GM23338 (cell line): ENCODE measurements around the gene C6orf47. TPM values are rescaled to one million over a fixed set of nuclear protein-coding genes. Genes with fewer than 3 reads are reported as not detected.

ENCODE experiments used
- ATAC-seq: fragments of 200-7000 bp; cut with Tn5 transposase; 3 replicates; pipeline ENCODE4 v1.9.1; 2020
- DNase-seq: peaks from one replicate; pipeline ENCODE4 v3.0.0-alpha.2; 2015; ENCODE audit warnings: low spot score
- H2AFZ ChIP-seq: fragments of 200-600 bp; sonication (generic); 2 replicates; pipeline ENCODE4 v1.8.0; 2016; ENCODE audit warnings: antibody characterized with exemption, mild to moderate bottlenecking, moderate library complexity
- H3F3A ChIP-seq: fragments of 200-600 bp; sonication (generic); replicated peaks from 2 replicates; pipeline ENCODE4 v1.8.0; 2017; ENCODE audit warnings: antibody characterized with exemption, mixed run types, low read depth
- H3K27ac ChIP-seq: fragments of 200-600 bp; sonication (generic); 2 replicates; pipeline ENCODE4 v1.6.1; 2016; ENCODE audit warnings: low read depth
- H3K27me3 ChIP-seq: fragments of 200-600 bp; sonication (generic); 2 replicates; pipeline ENCODE4 v1.8.0; 2016; ENCODE audit warnings: mild to moderate bottlenecking, mixed run types, moderate library complexity; ENCODE audit not compliant: insufficient read depth
- H3K36me3 ChIP-seq: fragments of 200-600 bp; sonication (generic); 2 replicates; pipeline ENCODE4 v1.8.0; 2016; ENCODE audit warnings: mild to moderate bottlenecking; ENCODE audit not compliant: insufficient read depth
- H3K4me1 ChIP-seq: fragments of 200-600 bp; sonication (generic); 2 replicates; pipeline ENCODE4 v1.8.0; 2016; ENCODE audit warnings: mild to moderate bottlenecking, moderate library complexity; ENCODE audit not compliant: insufficient read depth
- H3K4me2 ChIP-seq: fragments of 200-600 bp; sonication (generic); 2 replicates; pipeline ENCODE4 v1.7.1; 2017; ENCODE audit warnings: mixed run types
- H3K4me3 ChIP-seq: fragments of 200-600 bp; sonication (generic); 2 replicates; pipeline ENCODE4 v1.6.1; 2016; ENCODE audit warnings: mixed run types
- H3K79me2 ChIP-seq: fragments of 200-600 bp; sonication (generic); replicated peaks from 2 replicates; pipeline ENCODE4 v1.8.0; 2017; ENCODE audit warnings: mild to moderate bottlenecking; ENCODE audit not compliant: insufficient read depth
- H3K9me2 ChIP-seq: fragments of 200-600 bp; sonication (generic); 2 replicates; pipeline ENCODE4 v1.8.0; 2017; ENCODE audit not compliant: insufficient read depth
- H4K20me1 ChIP-seq: fragments of 200-600 bp; sonication (generic); replicated peaks from 2 replicates; pipeline ENCODE4 v1.8.0; 2017; ENCODE audit warnings: mild to moderate bottlenecking; ENCODE audit not compliant: insufficient read depth
- H3K27ac Mint-ChIP-seq: 2 replicates; pipeline ENCODE4 v1.8.0; 2020; ENCODE audit warnings: inconsistent platforms, mild to moderate bottlenecking, moderate library complexity, mixed read lengths
- H3K27me3 Mint-ChIP-seq: 3 replicates; pipeline ENCODE4 v1.8.0; 2022; ENCODE audit warnings: low read depth, mild to moderate bottlenecking, moderate library complexity, mixed read lengths, inconsistent platforms; ENCODE audit not compliant: insufficient read depth, poor library complexity
- H3K36me3 Mint-ChIP-seq: 3 replicates; pipeline ENCODE4 v1.8.0; 2021; ENCODE audit warnings: low read depth, mild to moderate bottlenecking, inconsistent platforms, moderate library complexity, mixed read lengths
- H3K4me1 Mint-ChIP-seq: 3 replicates; pipeline ENCODE4 v1.8.0; 2020; ENCODE audit warnings: mild to moderate bottlenecking, inconsistent platforms, mixed read lengths
- H3K4me3 Mint-ChIP-seq: 3 replicates; pipeline ENCODE4 v1.8.0; 2021; ENCODE audit warnings: moderate library complexity, mild to moderate bottlenecking, inconsistent platforms, mixed read lengths
- H3K9me3 Mint-ChIP-seq: 3 replicates; pipeline ENCODE4 v1.8.0; 2020; ENCODE audit warnings: moderate library complexity, mild to moderate bottlenecking, inconsistent platforms, mixed read lengths
- CREB1 ChIP-seq: fragments of 250-450 bp; sonication (Bioruptor Pico); IDR thresholded peaks from 2 replicates; pipeline ENCODE4 v1.5.0; 2020; ENCODE audit warnings: low read depth, mild to moderate bottlenecking, moderate library complexity
- EZH2 ChIP-seq: fragments of 200-600 bp; sonication (generic); IDR thresholded peaks from one replicate; pipeline ENCODE4 v1.8.0; 2017; ENCODE audit warnings: antibody characterized with exemption, mild to moderate bottlenecking, low read depth; ENCODE audit not compliant: unreplicated experiment
- EZH2phosphoT487 ChIP-seq: fragments of 200-600 bp; sonication (generic); IDR thresholded peaks from one replicate; pipeline ENCODE4 v1.8.1; 2018; ENCODE audit warnings: antibody characterized with exemption; ENCODE audit not compliant: unreplicated experiment
- JUNB ChIP-seq: IDR thresholded peaks from one replicate; pipeline ENCODE4 v1.6.1; 2016; ENCODE audit warnings: antibody characterized with exemption; ENCODE audit not compliant: unreplicated experiment
- NANOG ChIP-seq: IDR thresholded peaks from 2 replicates; pipeline ENCODE4 v1.6.1; 2016; ENCODE audit warnings: antibody characterized with exemption, borderline replicate concordance
- POLR2AphosphoS5 ChIP-seq: IDR thresholded peaks from 2 replicates; pipeline ENCODE4 v1.6.1; 2016; ENCODE audit warnings: antibody characterized with exemption, low read depth
- STAT1 ChIP-seq: IDR thresholded peaks from one replicate; pipeline ENCODE4 v1.6.1; 2016; ENCODE audit warnings: antibody characterized with exemption; ENCODE audit not compliant: unreplicated experiment
- ZNF114 ChIP-seq: fragments of 250-450 bp; sonication (Bioruptor Pico); IDR thresholded peaks from 2 replicates; pipeline ENCODE4 v1.5.0; 2020; ENCODE audit warnings: mild to moderate bottlenecking, moderate library complexity
- ZNF331 ChIP-seq: fragments of 250-450 bp; sonication (Bioruptor Pico); IDR thresholded peaks from 2 replicates; pipeline ENCODE4 v1.5.0; 2020; ENCODE audit warnings: low read depth, mild to moderate bottlenecking, moderate library complexity
- polyA plus RNA-seq: library from polyadenylated mRNA; unstranded; fragments of >200 nt; fragmentation: Nextera tagmentation; extraction: Ambion mirVana; gene quantifications from 2 replicates; pipeline ENCODE4 v1.2.1, GENCODE V29; 2016
- total RNA-seq: library from RNA; depleted of rRNA; stranded (reverse); fragments of >200 nt; shearing (Covaris generic); gene quantifications from 2 replicates; pipeline ENCODE4 v1.2.3, GENCODE V29; 2014
- TF ChIP-seq, protein P1 (sequence below): IDR thresholded peaks from 2 replicates; pipeline ENCODE4 v1.6.1; 2016; ENCODE audit warnings: antibody characterized with exemption
- TF ChIP-seq, protein P2 (sequence below): IDR thresholded peaks from one replicate; pipeline ENCODE4 v1.6.1; 2018; ENCODE audit warnings: antibody characterized with exemption; ENCODE audit not compliant: unreplicated experiment
- TF ChIP-seq, protein P3 (sequence below): fragments of 250-450 bp; sonication (Bioruptor Pico); IDR thresholded peaks from 2 replicates; pipeline ENCODE4 v1.5.0; 2020; ENCODE audit warnings: mild to moderate bottlenecking, moderate library complexity
- TF ChIP-seq, protein P4 (sequence below), 2 experiments: fragments of 200-600 bp in 1 of 2; sonication (generic) in 1 of 2; conservative IDR thresholded peaks; 2 replicates each; pipeline versions ENCODE4 v1.5.1 to v1.6.1; 2016 to 2017; ENCODE audit warnings: antibody characterized with exemption in 2 of 2, low read depth in 2 of 2, mild to moderate bottlenecking in 2 of 2, moderate library complexity in 1 of 2

The C6orf47 gene
- total and polyA plus RNA-seq, 2 experiments from 2014 or later = 9.4 to 12.8 TPM

DNA sequence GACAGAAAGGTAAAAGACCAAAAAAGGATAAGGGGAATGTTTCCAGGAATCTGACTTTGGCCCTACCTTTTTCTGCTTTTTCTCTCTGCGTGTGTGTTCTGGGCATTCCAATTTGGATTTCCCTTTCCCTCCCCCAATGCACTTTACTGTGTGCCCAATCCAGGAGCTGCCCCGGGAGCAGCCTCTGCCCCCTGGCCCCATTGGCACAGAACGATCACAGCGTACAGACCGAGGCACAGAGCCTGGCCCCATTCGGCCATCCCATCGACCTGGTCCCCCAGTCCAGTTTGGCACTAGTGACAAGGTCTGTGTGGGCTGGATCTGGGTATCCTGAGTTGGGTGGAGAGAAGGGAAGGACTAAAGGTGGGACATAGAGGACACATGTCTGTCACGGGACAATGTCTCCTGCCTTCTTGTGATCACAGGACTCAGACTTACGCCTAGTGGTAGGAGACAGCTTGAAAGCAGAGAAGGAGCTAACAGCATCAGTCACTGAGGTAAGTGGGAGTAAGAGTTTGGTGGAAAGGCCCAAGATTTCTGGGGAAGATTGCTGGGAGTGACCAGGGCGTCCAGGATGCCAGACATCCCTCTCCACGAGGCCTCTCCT, 25.5 kb downstream of the C6orf47 start:
- no peak overlapping the region for H3K27ac ChIP-seq
- no peaks in the 10 kb centered on the region for H3K9me2 ChIP-seq
- no peak overlapping the region for H2AFZ ChIP-seq
- ATAC-seq (no peak), DNase-seq (no peak)
- Mint-ChIP-seq H3K27me3 (peaks cover 6% of the 10 kb centered on the region), H3K36me3 (peaks cover 91% of the 10 kb centered on the region), H3K9me3 (no peaks in the 10 kb centered on the region; the same call in 2 of the 3 replicates), H3K27ac (no peak overlapping the region), H3K4me1 (no peaks in the 10 kb centered on the region), H3K4me3 (no peak overlapping the region)
- no peak overlapping the region for H3K4me3 ChIP-seq
- H3F3A ChIP-seq = peaks cover 79% of the 10 kb centered on the region
- TF ChIP-seq JUNB = no peak
- no peak for TF ChIP-seq NANOG
- no peak for TF ChIP-seq EZH2
- TF ChIP-seq CREB1 = no peak
- TF ChIP-seq ZNF114 = no peak
- TF ChIP-seq STAT1 = no peak
- TF ChIP-seq, protein P1, sequence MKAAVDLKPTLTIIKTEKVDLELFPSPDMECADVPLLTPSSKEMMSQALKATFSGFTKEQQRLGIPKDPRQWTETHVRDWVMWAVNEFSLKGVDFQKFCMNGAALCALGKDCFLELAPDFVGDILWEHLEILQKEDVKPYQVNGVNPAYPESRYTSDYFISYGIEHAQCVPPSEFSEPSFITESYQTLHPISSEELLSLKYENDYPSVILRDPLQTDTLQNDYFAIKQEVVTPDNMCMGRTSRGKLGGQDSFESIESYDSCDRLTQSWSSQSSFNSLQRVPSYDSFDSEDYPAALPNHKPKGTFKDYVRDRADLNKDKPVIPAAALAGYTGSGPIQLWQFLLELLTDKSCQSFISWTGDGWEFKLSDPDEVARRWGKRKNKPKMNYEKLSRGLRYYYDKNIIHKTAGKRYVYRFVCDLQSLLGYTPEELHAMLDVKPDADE = no peak
- no peak for TF ChIP-seq ZNF331 (CRISPR knock-in tag)
- TF ChIP-seq, protein P2, sequence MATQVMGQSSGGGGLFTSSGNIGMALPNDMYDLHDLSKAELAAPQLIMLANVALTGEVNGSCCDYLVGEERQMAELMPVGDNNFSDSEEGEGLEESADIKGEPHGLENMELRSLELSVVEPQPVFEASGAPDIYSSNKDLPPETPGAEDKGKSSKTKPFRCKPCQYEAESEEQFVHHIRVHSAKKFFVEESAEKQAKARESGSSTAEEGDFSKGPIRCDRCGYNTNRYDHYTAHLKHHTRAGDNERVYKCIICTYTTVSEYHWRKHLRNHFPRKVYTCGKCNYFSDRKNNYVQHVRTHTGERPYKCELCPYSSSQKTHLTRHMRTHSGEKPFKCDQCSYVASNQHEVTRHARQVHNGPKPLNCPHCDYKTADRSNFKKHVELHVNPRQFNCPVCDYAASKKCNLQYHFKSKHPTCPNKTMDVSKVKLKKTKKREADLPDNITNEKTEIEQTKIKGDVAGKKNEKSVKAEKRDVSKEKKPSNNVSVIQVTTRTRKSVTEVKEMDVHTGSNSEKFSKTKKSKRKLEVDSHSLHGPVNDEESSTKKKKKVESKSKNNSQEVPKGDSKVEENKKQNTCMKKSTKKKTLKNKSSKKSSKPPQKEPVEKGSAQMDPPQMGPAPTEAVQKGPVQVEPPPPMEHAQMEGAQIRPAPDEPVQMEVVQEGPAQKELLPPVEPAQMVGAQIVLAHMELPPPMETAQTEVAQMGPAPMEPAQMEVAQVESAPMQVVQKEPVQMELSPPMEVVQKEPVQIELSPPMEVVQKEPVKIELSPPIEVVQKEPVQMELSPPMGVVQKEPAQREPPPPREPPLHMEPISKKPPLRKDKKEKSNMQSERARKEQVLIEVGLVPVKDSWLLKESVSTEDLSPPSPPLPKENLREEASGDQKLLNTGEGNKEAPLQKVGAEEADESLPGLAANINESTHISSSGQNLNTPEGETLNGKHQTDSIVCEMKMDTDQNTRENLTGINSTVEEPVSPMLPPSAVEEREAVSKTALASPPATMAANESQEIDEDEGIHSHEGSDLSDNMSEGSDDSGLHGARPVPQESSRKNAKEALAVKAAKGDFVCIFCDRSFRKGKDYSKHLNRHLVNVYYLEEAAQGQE = no peak
- no peak for TF ChIP-seq POLR2AphosphoS5
- TF ChIP-seq, protein P3, sequence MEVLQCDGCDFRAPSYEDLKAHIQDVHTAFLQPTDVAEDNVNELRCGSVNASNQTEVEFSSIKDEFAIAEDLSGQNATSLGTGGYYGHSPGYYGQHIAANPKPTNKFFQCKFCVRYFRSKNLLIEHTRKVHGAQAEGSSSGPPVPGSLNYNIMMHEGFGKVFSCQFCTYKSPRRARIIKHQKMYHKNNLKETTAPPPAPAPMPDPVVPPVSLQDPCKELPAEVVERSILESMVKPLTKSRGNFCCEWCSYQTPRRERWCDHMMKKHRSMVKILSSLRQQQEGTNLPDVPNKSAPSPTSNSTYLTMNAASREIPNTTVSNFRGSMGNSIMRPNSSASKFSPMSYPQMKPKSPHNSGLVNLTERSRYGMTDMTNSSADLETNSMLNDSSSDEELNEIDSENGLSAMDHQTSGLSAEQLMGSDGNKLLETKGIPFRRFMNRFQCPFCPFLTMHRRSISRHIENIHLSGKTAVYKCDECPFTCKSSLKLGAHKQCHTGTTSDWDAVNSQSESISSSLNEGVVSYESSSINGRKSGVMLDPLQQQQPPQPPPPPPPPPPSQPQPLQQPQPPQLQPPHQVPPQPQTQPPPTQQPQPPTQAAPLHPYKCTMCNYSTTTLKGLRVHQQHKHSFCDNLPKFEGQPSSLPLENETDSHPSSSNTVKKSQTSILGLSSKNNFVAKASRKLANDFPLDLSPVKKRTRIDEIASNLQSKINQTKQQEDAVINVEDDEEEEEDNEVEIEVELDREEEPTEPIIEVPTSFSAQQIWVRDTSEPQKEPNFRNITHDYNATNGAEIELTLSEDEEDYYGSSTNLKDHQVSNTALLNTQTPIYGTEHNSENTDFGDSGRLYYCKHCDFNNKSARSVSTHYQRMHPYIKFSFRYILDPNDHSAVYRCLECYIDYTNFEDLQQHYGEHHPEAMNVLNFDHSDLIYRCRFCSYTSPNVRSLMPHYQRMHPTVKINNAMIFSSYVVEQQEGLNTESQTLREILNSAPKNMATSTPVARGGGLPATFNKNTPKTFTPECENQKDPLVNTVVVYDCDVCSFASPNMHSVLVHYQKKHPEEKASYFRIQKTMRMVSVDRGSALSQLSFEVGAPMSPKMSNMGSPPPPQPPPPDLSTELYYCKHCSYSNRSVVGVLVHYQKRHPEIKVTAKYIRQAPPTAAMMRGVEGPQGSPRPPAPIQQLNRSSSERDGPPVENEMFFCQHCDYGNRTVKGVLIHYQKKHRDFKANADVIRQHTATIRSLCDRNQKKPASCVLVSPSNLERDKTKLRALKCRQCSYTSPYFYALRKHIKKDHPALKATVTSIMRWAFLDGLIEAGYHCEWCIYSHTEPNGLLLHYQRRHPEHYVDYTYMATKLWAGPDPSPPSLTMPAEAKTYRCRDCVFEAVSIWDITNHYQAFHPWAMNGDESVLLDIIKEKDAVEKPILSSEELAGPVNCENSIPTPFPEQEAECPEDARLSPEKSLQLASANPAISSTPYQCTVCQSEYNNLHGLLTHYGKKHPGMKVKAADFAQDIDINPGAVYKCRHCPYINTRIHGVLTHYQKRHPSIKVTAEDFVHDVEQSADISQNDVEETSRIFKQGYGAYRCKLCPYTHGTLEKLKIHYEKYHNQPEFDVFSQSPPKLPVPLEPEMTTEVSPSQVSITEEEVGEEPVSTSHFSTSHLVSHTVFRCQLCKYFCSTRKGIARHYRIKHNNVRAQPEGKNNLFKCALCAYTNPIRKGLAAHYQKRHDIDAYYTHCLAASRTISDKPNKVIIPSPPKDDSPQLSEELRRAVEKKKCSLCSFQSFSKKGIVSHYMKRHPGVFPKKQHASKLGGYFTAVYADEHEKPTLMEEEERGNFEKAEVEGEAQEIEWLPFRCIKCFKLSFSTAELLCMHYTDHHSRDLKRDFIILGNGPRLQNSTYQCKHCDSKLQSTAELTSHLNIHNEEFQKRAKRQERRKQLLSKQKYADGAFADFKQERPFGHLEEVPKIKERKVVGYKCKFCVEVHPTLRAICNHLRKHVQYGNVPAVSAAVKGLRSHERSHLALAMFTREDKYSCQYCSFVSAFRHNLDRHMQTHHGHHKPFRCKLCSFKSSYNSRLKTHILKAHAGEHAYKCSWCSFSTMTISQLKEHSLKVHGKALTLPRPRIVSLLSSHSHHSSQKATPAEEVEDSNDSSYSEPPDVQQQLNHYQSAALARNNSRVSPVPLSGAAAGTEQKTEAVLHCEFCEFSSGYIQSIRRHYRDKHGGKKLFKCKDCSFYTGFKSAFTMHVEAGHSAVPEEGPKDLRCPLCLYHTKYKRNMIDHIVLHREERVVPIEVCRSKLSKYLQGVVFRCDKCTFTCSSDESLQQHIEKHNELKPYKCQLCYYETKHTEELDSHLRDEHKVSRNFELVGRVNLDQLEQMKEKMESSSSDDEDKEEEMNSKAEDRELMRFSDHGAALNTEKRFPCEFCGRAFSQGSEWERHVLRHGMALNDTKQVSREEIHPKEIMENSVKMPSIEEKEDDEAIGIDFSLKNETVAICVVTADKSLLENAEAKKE (CRISPR knock-in tag) = no peak
- TF ChIP-seq, protein P4, sequence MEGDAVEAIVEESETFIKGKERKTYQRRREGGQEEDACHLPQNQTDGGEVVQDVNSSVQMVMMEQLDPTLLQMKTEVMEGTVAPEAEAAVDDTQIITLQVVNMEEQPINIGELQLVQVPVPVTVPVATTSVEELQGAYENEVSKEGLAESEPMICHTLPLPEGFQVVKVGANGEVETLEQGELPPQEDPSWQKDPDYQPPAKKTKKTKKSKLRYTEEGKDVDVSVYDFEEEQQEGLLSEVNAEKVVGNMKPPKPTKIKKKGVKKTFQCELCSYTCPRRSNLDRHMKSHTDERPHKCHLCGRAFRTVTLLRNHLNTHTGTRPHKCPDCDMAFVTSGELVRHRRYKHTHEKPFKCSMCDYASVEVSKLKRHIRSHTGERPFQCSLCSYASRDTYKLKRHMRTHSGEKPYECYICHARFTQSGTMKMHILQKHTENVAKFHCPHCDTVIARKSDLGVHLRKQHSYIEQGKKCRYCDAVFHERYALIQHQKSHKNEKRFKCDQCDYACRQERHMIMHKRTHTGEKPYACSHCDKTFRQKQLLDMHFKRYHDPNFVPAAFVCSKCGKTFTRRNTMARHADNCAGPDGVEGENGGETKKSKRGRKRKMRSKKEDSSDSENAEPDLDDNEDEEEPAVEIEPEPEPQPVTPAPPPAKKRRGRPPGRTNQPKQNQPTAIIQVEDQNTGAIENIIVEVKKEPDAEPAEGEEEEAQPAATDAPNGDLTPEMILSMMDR (conservative IDR thresholded peaks at IDR 0.05; ENCODE audit: low read depth in 2 of 2) = no peak
- TF ChIP-seq EZH2phosphoT487 = no peak
- H4K20me1 ChIP-seq = peaks cover 40% of the 10 kb centered on the region
- H3K4me1 ChIP-seq = no peaks in the 10 kb centered on the region
- no peak overlapping the region for H3K4me2 ChIP-seq
- H3K27me3 ChIP-seq = no peaks in the 10 kb centered on the region
- peaks cover 69% of the 10 kb centered on the region for H3K36me3 ChIP-seq
- peaks cover 12% of the 10 kb centered on the region for H3K79me2 ChIP-seq
